AG20443 (cell line): ENCODE data around the gene SSUH2.
"Not testable (repeated sequence)": the region's sequence is repeated elsewhere in the genome, so short reads cannot be mapped to it uniquely, and the experiment has no call there.

Experiments used
- DNase-seq: peaks from one replicate; pipeline ENCODE4 v3.0.0; 2012; ENCODE audit warnings: low spot score, mixed read lengths

SSUH2 gene

GRCh38 chr3:8644748-8645390 lies at the start of gene SSUH2:
Gene SSUH2 (minus strand): TSS chr3:8644798. CDS start chr3:8644758, 40 bp downstream.
- DNase-seq, result no peak

DNA sequence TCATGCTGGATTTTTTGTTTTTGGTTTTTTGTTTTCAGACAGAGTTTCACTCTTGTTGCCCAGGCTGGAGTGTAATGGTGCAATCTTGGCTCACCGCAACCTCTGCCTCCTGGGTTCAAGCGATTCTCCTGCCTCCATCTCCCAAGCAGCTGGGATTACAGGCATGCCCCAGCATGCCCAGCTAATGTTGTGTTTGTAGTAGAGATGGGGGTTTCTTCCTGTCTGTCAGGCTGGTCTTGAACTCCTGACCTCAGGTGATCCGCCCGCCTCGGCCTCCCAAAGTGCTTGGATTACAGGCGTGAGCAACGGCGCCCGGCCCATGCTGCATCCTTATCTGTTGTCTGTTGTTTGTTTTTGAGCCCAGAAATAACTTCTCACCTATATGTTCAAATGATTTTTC lies 46.7 kb upstream of the SSUH2 start:
- not testable (repeated sequence) for DNase-seq

- not testable (repeated sequence) for DNase-seq
Observed at GRCh38 chr3:8684992-8685391, 40.4 kb upstream of the SSUH2 start.

DNA sequence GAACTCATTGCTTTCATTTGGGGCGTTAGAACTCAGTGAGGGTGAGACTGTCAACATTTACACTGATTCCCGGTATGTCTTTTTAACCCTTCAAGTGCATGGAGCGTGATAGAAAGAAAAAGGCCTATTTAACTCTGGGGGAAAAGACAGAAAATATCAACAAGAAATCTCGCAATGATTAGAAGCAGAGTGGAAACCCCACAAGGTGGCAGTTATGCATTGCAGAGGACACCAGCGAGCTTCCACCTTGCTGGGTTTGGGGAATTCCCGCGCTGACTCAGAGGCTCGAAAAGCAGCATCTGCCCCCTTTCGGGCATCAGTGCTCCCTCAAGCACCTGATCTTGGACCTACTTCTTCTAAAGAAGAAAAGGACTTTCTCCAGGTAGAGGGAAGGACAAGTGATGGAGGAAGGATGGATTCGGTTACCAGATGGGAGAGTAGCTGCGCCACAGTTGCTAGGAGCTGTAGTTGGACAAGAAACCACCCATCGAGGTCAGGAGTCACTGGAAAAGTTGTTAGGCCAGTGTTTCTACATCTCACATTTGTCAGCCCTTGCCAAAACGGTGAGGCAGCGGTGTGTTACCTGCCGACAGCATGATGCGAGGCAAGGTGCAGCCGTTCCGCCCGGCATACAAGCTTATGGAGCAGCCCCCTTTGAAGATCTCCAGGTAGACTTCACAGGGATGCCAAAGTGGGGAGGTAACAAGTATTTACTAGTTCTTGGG lies 38.4 kb upstream of the SSUH2 start:
- not testable (repeated sequence) for DNase-seq

- DNase-seq, result not testable (repeated sequence)
Observed at GRCh38 chr3:8681881-8682538, 37.4 kb upstream of the SSUH2 start.

GRCh38 chr3:8681349-8681748 lies 36.8 kb upstream of the SSUH2 start:
- DNase-seq, result no peak

GRCh38 chr3:8679817-8680553 lies 35.4 kb upstream of the SSUH2 start:
- not testable (repeated sequence) for DNase-seq

GRCh38 chr3:8678751-8679150 lies 34.2 kb upstream of the SSUH2 start:
- DNase-seq, result no peak

- not testable (repeated sequence) for DNase-seq
Observed at GRCh38 chr3:8677258-8677657, 32.7 kb upstream of the SSUH2 start.

- DNase-seq, result not testable (repeated sequence)
Observed at GRCh38 chr3:8675591-8675990, 31.0 kb upstream of the SSUH2 start.

DNA sequence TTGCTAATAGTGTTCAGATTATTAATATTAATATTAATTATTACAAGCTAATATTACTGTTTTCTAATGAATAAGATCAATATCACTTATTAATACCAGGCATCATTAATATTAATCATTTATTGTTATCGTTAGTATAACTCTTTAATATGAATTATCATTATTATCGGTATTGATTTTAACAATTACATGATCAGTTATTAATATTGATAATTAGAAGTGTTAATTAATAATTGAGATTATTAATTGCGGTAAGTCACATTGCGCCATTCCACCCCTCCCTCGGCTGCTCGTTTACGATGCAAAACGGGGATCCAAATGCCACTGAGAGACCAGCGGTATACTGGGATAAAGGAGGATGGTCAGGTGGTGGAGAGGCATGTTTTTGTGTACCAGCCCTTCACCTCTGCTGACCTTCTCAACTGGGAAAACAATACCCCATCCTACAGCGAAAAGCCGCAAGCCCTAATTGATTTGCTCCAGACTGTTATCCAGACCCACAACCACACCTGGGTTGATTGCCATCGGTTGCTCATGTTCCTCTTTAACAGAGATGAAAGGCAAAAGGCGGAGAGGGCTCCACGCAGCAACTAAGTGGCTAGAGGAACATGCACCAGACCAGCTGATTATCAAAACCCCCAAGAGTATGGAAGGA lies 28.6 kb upstream of the SSUH2 start:
- no peak for DNase-seq

- no peak for DNase-seq
Observed at GRCh38 chr3:8669019-8669418, 24.4 kb upstream of the SSUH2 start.

- DNase-seq, result no peak
Observed at GRCh38 chr3:8668216-8668615, 23.6 kb upstream of the SSUH2 start.

GRCh38 chr3:8667463-8668091 lies 23.0 kb upstream of the SSUH2 start:
- DNase-seq, result no peak

- no peak for DNase-seq
Observed at GRCh38 chr3:8665407-8665896, 20.9 kb upstream of the SSUH2 start.

DNA sequence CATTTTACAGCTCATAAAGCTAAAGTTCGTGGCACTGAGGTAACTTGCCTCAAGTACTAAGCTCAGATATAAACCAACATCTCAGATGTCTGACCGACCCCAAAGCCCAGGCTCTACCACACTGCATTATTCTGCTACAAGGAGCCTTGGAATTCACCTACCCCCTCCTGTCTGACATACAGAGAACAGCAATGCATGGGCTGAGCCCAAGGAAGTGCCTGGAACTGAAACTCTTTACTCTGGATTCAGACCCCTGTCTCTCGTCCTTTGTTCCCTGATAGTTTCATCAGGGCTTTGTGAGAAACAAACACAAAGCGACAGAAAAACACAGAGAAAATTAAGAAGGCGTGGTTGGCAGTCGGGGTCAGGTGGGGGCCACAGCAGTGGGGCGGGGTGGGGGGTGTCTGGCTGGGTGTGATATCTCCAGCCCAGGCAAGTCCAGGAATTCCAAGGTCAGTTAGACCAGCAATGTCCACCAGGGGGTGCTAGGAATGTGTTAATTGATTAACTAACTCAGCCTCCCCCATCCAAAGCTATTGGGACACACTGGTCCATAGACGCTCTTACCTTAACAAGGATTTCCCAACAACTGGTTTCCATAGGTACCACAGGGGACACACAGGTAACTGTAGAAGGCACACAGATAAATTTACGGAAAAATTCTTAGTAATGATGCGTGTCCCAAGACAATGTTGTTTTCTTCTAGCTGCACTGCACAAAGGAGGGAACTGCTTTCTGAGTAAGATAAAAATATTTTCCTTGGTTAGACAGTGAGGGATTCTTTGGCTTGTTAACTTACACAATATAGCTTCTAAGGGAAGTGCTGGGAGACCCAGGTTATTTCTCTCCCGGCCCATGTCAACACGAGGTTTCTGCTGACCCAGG lies 18.8 kb upstream of the SSUH2 start:
- peak; percentile 88 for DNase-seq

GRCh38 chr3:8662594-8662993 lies 18.0 kb upstream of the SSUH2 start:
- DNase-seq, result no peak

DNA sequence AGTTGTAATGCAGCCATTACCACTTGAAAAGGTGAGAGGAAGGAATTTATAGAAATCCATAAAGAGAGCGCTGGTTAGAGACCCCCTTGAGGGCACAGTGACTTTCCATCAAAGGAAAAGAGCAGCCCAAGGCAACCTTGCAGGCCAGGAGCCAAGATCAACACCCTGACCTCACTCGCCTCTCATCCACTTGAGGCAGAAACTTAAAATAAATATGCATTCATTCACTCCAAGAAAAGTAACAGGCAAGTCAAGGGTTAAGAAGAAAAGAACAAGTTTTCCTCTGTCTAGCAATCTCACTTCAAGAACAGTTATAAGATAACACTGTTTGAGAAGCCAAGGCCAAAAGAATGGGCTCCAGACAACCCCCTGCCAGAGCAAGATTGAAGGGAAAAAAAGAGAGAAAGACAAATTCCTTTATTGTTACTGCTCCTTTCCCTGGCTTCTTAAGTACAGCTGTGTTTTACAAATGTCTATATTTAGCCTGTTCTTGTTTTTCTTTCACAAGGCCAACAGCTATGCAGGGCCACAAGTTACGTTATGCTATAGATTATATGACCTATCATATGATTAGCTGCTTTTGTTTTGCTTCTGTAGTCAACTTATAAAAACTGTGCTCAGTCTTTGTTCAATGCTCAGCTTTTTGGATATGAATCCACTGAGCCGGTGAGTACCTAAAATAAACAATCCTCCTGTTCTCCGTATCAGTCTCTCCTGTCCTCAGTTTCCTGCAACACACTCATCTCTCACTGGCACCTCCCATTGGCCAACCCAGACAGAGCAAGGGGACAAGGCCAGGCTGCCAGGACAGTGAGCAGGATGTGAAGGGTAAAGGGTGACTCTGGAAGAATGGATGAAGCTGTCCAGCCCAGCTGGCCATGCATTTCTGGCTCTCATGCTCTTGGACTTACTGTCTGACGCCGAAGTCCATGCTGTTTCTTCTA lies 15.8 kb upstream of the SSUH2 start:
- DNase-seq, result no peak

DNA sequence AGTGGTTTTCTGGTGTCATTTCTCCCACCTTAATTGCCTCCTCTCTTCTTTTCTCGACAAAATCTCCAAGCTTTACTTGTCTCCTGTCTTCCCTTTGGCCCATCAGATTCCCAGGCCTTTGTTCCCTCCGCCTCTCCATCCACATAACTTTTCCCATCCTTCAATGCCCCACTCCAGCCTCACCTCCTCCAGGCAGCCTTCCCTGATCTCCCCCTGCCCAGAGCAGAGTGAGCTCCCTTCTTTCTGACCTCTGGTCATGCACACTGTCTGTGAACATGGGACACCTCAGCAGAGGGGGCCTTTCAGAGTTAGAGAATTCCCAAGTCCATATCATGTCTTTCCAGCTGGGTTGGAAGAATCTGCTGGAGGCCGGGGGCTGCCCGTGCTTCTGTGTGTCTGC lies 14.6 kb upstream of the SSUH2 start:
- DNase-seq, result no peak
